HG02763 (cell line): ENCODE data around the gene GPR146.

Experiments used
- ATAC-seq: cut with Tn5 transposase; IDR thresholded peaks from one replicate; pipeline ENCODE4 v1.9.1; 2021; ENCODE audit warnings: mild to moderate bottlenecking, moderate library complexity; ENCODE audit not compliant: unreplicated experiment

GPR146 gene

GRCh38 chr7:1056785-1057410 is 12.6 kb downstream of the GPR146 start:
- no peak for ATAC-seq

- ATAC-seq, result no peak
These were observed 13.3 kb downstream of the GPR146 start for GRCh38 chr7:1057416-1058291.

GRCh38 chr7:1058311-1058710 is 14.0 kb downstream of the GPR146 start:
- no peak for ATAC-seq

GRCh38 chr7:1058821-1059199 is 14.5 kb downstream of the GPR146 start:
- ATAC-seq, result no peak

- no peak for ATAC-seq
These were observed 15.1 kb downstream of the GPR146 start for GRCh38 chr7:1059200-1060091.

GRCh38 chr7:1060315-1061072 is 16.1 kb downstream of the GPR146 start:
- ATAC-seq, result no peak

GRCh38 chr7:1061180-1061579 is 16.8 kb downstream of the GPR146 start:
- no peak for ATAC-seq

GRCh38 chr7:1062296-1063294 is 18.2 kb downstream of the GPR146 start:
- ATAC-seq, result peak; percentile 51

GRCh38 chr7:1063361-1063760 is 19.0 kb downstream of the GPR146 start:
- ATAC-seq, result no peak

GRCh38 chr7:1064581-1064980 is 20.2 kb downstream of the GPR146 start:
- ATAC-seq, result no peak

- ATAC-seq, result no peak
These were observed 20.9 kb downstream of the GPR146 start for GRCh38 chr7:1065263-1065584.

- no peak for ATAC-seq
These were observed 21.4 kb downstream of the GPR146 start for GRCh38 chr7:1065585-1066241.

- no peak for ATAC-seq
These were observed 21.9 kb downstream of the GPR146 start for GRCh38 chr7:1066242-1066588.

- no peak for ATAC-seq
These were observed 23.7 kb downstream of the GPR146 start for GRCh38 chr7:1068013-1068412.

- ATAC-seq, result no peak
These were observed 24.3 kb downstream of the GPR146 start for GRCh38 chr7:1068619-1069018.

- ATAC-seq, result no peak
These were observed 26.2 kb downstream of the GPR146 start for GRCh38 chr7:1070544-1071011.

GRCh38 chr7:1071731-1072254 is 27.4 kb downstream of the GPR146 start:
- ATAC-seq, result no peak

- no peak for ATAC-seq
These were observed 29.0 kb downstream of the GPR146 start for GRCh38 chr7:1073142-1073977.
